ENCODE measurements around the gene CTNNA3.

- TF ChIP-seq CTCF (IDR thresholded peaks at IDR 0.05 in 8 of 11, conservative IDR thresholded peaks at IDR 0.05 in 3 of 11) (no peak), POLR2A (IDR thresholded peaks at IDR 0.05) (no peak)
Observed at GRCh38 chr10:67539312-67539711, 156.7 kb downstream of the CTNNA3 start.

All from spleen (tissue), 7 donors.